Common myeloid progenitor, CD34-positive (primary cell): ENCODE results near the gene LMF1.

Source experiments
- CTCF ChIA-PET: fragments of 350-600 bp; sonication (Branson Sonifier 250); formaldehyde crosslinking; loops from one replicate; lab custom pipeline; 2021; ENCODE audit warnings: antibody characterized with exemption; lab: Charles Lee
- POLR2A ChIA-PET: fragments of 350-600 bp; sonication (Branson Sonifier 250); formaldehyde crosslinking; loops from one replicate; lab custom pipeline; 2021; ENCODE audit warnings: antibody characterized with exemption; lab: Charles Lee
- DNase-seq, 3 donors: peaks; one replicate each; pipeline versions ENCODE4 v3.0.0 to v3.0.0-alpha.2; 2013
- H3K27ac ChIP-seq, 2 experiments: 1 replicate in 1 of 2; 2 replicates in 1 of 2; pipeline ENCODE4 v1.7.0; 2013; ENCODE audit warnings: inconsistent platforms in 2 of 2, low read length in 2 of 2, mild to moderate bottlenecking in 2 of 2, low read depth in 1 of 2, moderate library complexity in 1 of 2; ENCODE audit not compliant: severe bottlenecking in 2 of 2, insufficient read depth in 1 of 2, poor library complexity in 1 of 2
- H3K27me3 ChIP-seq, 5 experiments: replicated peaks in 2 of 5; 1 replicate in 3 of 5; 2 replicates in 2 of 5; pipeline versions ENCODE4 v1.6.1 to v1.7.0; 2013; ENCODE audit warnings: low read length in 4 of 5, mild to moderate bottlenecking in 2 of 5, moderate library complexity in 2 of 5, inconsistent platforms in 1 of 5; ENCODE audit not compliant: insufficient read depth in 5 of 5, control insufficient read depth in 4 of 5
- H3K36me3 ChIP-seq, 4 experiments: 1 replicate in 2 of 4; 2 replicates in 2 of 4; pipeline versions ENCODE4 v1.6.1 to v1.7.0; 2013; ENCODE audit warnings: low read length in 3 of 4, control low read depth in 1 of 4, mild to moderate bottlenecking in 1 of 4; ENCODE audit not compliant: control insufficient read depth in 4 of 4, insufficient read depth in 4 of 4
- H3K4me1 ChIP-seq, 4 experiments: 1 replicate in 3 of 4; 2 replicates in 1 of 4; pipeline versions ENCODE4 v1.6.1 to v1.7.1; 2013; ENCODE audit warnings: low read length in 3 of 4, mild to moderate bottlenecking in 3 of 4, control low read depth in 1 of 4, inconsistent platforms in 1 of 4, moderate library complexity in 1 of 4; ENCODE audit not compliant: control insufficient read depth in 4 of 4, insufficient read depth in 4 of 4; ENCODE audit errors: control extremely low read depth in 1 of 4
- H3K4me3 ChIP-seq, 7 experiments: 1 replicate in 4 of 7; 2 replicates in 3 of 7; pipeline versions ENCODE4 v1.5.1 to v1.7.0; 2013; ENCODE audit warnings: mild to moderate bottlenecking in 7 of 7, low read length in 6 of 7, moderate library complexity in 6 of 7, inconsistent platforms in 2 of 7, low read depth in 2 of 7, control low read depth in 1 of 7; ENCODE audit not compliant: insufficient read depth in 4 of 7, control insufficient read depth in 1 of 7; ENCODE audit errors: extremely low read depth in 1 of 7
- H3K9me3 ChIP-seq, 5 experiments: 1 replicate in 4 of 5; 2 replicates in 1 of 5; pipeline versions ENCODE4 v1.6.1 to v1.7.1; 2013; ENCODE audit warnings: low read length in 4 of 5, mild to moderate bottlenecking in 2 of 5, inconsistent platforms in 1 of 5, low read depth in 1 of 5, moderate library complexity in 1 of 5; ENCODE audit not compliant: control insufficient read depth in 4 of 5, insufficient read depth in 2 of 5; ENCODE audit errors: control extremely low read depth in 1 of 5
- WGBS: methylation state at CpG from one replicate; pipeline ENCODE4 v1.1.5; 2013; ENCODE audit not compliant: insufficient coverage; 5-methylcytosine and 5-hydroxymethylcytosine counted together

Gene LMF1

GRCh38 chr16:825341-826061 is 145.3 kb downstream of the LMF1 start:
- peaks cover 0 to 20% (median 0%) of the 10 kb centered on the region in 5 experiments for H3K27me3 ChIP-seq
- CTCF ChIA-PET = no interaction called here
- peaks cover 0 to 19% (median 6%) of the 10 kb centered on the region in 4 experiments for H3K4me1 ChIP-seq
- 81% methylated on average over 28 of the region's 36 CpGs for WGBS
- H3K9me3 ChIP-seq = no peaks in the 10 kb centered on the region
- H3K36me3 ChIP-seq = no peaks in the 10 kb centered on the region
- no peak overlapping the region for H3K4me3 ChIP-seq
- POLR2A ChIA-PET = no interaction called here
- H3K27ac ChIP-seq = no peak overlapping the region
- DNase-seq = peak in 2 of 3 donors; percentile 44 to 66

DNA sequence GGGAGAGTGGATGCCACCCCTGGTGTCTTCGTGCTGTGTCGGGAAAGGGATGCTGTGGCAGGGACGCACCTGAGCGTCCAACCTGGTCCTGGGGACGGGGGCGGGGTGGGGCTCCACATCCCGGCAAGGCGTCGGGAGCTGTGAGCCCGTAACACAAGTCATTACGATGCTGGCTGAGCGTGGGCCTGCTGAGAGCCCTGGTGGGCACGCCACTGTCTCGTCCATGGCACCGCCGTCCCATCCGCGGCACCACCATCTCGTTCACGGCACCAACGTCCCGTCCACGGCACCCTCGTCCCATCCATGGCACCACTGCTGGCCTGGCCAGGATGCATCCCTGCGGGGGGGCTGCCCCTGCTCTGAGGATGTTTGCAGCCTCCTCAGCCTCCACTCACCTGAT is 146.2 kb downstream of the LMF1 start:
- ChIA-PET CTCF (no interaction called here), POLR2A (no interaction called here)
- Histone ChIP-seq H3K4me1 (peaks cover 3 to 19% (median 5%) of the 10 kb centered on the region in 4 experiments), H3K9me3 (no peaks in the 10 kb centered on the region), H3K36me3 (no peaks in the 10 kb centered on the region), H3K27me3 (peaks cover 0 to 20% (median 0%) of the 10 kb centered on the region in 5 experiments), H3K4me3 (no peak overlapping the region), H3K27ac (no peak overlapping the region)
- DNase-seq = no peak
- 97% methylated on average over 24 of the region's 25 CpGs for WGBS

GRCh38 chr16:824194-824593 is 146.6 kb downstream of the LMF1 start:
- no peak for DNase-seq
- Histone ChIP-seq H3K4me3 (no peak overlapping the region), H3K36me3 (no peaks in the 10 kb centered on the region), H3K27ac (no peak overlapping the region), H3K4me1 (peaks cover 3 to 23% (median 9%) of the 10 kb centered on the region in 4 experiments), H3K9me3 (no peaks in the 10 kb centered on the region), H3K27me3 (peaks cover 0 to 20% (median 0%) of the 10 kb centered on the region in 5 experiments)
- POLR2A ChIA-PET = no interaction called here
- WGBS = 93% methylated on average over 22 of the region's 22 CpGs
- CTCF ChIA-PET = no interaction called here

GRCh38 chr16:822909-823297 is 147.9 kb downstream of the LMF1 start:
- WGBS = 100% methylated on average over 3 of the region's 9 CpGs
- no peak overlapping the region for H3K4me3 ChIP-seq
- H3K36me3 ChIP-seq = no peaks in the 10 kb centered on the region
- peaks cover 7 to 28% (median 11%) of the 10 kb centered on the region in 4 experiments for H3K4me1 ChIP-seq
- DNase-seq = no peak
- ChIA-PET POLR2A (no interaction called here), CTCF (no interaction called here)
- peaks cover 0 to 30% (median 2%) of the 10 kb centered on the region in 5 experiments for H3K27me3 ChIP-seq
- peaks cover 0 to 3% (median 0%) of the 10 kb centered on the region in 5 experiments for H3K9me3 ChIP-seq
- H3K27ac ChIP-seq = no peak overlapping the region

- Histone ChIP-seq H3K4me3 (no peak overlapping the region), H3K27me3 (peaks cover 0 to 35% (median 4%) of the 10 kb centered on the region in 5 experiments), H3K9me3 (peaks cover 0 to 3% (median 0%) of the 10 kb centered on the region in 5 experiments), H3K36me3 (no peaks in the 10 kb centered on the region), H3K4me1 (peaks cover 7 to 28% (median 14%) of the 10 kb centered on the region in 4 experiments), H3K27ac (no peak overlapping the region)
- no peak for DNase-seq
- POLR2A ChIA-PET = no interaction called here
- CTCF ChIA-PET = interaction anchor here (0.6 kb wide), 1 partner anchor 66 kb away, joined by 3 read pairs; no protein-coding TSS in a partner anchor
- WGBS = 95% methylated on average over 21 of the region's 21 CpGs
Observed at GRCh38 chr16:822174-822908, 148.4 kb downstream of the LMF1 start.

DNA sequence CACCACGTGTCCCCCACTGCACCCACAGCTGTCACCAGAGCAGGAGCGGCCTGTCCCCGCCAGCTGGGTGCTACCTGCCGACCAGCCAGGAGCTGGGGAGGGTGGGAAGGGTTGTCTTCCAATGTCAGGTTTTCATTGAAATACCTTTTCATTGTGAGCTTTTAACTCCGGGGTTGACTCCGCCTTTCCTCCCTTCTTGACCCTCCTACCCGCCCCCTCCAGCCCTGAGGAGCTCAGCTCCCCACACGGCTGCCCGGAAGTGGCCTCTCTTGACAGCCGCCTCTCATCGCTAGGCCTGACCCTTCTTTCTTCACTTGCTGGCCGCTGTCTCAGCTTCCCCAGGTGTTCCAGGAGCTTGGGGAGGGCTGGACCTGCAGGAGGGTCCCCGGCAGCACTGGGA is 149.0 kb downstream of the LMF1 start:
- Histone ChIP-seq H3K4me3 (no peak overlapping the region), H3K4me1 (peaks cover 7 to 28% (median 15%) of the 10 kb centered on the region in 4 experiments), H3K36me3 (no peaks in the 10 kb centered on the region), H3K9me3 (peaks cover 0 to 3% (median 0%) of the 10 kb centered on the region in 5 experiments), H3K27me3 (peaks cover 0 to 41% (median 4%) of the 10 kb centered on the region in 5 experiments), H3K27ac (no peak overlapping the region)
- ChIA-PET POLR2A (no interaction called here), CTCF (interaction anchor here (0.6 kb wide), 1 partner anchor 66 kb away, joined by 3 read pairs; no protein-coding TSS in a partner anchor)
- no peak for DNase-seq
- 89% methylated on average over 8 of the region's 13 CpGs for WGBS

GRCh38 chr16:820748-821147 is 150.0 kb downstream of the LMF1 start:
- no peak for DNase-seq
- Histone ChIP-seq H3K36me3 (no peaks in the 10 kb centered on the region), H3K4me3 (no peak overlapping the region), H3K27ac (no peak overlapping the region), H3K27me3 (peaks cover 0 to 51% (median 4%) of the 10 kb centered on the region in 5 experiments), H3K9me3 (peaks cover 0 to 3% (median 0%) of the 10 kb centered on the region in 5 experiments), H3K4me1 (peaks cover 7 to 28% (median 15%) of the 10 kb centered on the region in 4 experiments)
- ChIA-PET CTCF (no interaction called here), POLR2A (no interaction called here)
- 92% methylated on average over 11 of the region's 12 CpGs for WGBS
